GM21825 (cell line): ENCODE results near the gene PLXNA4.

Experiments used
- ATAC-seq: cut with Tn5 transposase; IDR thresholded peaks from one replicate; pipeline ENCODE4 v1.9.1; 2021; ENCODE audit warnings: mild to moderate bottlenecking, moderate library complexity; ENCODE audit not compliant: unreplicated experiment

The PLXNA4 gene

DNA sequence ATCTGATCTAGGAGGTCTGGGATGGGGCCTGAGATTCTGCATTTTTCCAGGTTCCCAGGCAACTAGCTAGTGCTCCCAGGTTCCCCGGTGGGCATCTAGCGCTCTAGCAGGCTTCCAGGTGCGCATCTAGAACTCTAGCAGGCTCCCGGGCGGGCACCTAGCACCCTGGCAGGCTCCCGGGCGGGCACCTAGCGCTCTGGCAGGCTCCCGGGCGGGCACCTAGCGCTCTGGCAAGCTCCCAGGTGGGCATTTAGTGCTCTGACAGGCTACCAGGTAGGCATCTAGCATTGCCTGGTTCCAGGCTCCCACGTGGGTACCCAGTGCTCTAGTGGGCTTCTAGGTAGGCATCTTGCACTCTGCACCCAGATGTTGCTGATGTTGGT, 414.7 kb downstream of the PLXNA4 start:
- no peak for ATAC-seq

GRCh38 chr7:132160611-132161532, 415.4 kb downstream of the PLXNA4 start:
- ATAC-seq = no peak

DNA sequence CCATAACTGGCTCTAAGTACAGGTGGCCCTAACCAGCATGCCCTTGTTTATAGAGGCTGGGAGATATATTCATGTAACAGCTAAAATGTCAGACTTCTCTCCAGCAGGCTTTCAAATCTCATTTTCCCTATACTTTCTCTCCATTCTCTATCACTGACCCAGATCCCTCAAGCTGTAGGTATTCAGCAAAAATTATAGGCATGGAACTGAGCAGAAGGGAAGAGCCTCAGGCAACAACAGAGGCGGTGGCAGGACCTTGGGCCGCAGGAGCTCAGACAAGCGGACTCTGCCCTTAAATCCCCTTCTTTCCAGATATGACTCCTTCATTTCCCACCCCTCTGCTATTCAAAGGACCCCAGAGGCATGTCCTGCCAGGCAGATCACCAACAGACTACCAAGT, 417.4 kb downstream of the PLXNA4 start:
- no peak for ATAC-seq

DNA sequence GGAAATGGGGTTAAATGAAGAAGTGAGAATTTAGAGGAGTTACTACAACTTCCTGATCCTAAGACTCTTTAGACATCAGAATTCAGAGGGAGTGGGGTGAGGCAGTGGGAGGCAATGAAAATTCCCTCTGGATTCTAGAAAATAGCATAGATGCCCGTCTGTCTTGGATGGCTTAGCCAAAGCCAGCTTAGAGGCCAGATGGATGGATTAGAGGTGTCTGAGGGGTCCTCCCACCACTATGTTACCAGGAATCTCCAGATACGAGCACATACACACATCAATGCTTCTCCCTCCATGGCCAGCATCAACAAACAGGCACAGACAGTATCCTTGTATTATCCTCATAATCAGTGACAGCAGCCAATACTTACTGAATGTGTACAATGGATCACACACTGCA, 418.1 kb downstream of the PLXNA4 start:
- ATAC-seq = no peak

- no peak for ATAC-seq
Observed at GRCh38 chr7:132155715-132156114, 420.6 kb downstream of the PLXNA4 start.

DNA sequence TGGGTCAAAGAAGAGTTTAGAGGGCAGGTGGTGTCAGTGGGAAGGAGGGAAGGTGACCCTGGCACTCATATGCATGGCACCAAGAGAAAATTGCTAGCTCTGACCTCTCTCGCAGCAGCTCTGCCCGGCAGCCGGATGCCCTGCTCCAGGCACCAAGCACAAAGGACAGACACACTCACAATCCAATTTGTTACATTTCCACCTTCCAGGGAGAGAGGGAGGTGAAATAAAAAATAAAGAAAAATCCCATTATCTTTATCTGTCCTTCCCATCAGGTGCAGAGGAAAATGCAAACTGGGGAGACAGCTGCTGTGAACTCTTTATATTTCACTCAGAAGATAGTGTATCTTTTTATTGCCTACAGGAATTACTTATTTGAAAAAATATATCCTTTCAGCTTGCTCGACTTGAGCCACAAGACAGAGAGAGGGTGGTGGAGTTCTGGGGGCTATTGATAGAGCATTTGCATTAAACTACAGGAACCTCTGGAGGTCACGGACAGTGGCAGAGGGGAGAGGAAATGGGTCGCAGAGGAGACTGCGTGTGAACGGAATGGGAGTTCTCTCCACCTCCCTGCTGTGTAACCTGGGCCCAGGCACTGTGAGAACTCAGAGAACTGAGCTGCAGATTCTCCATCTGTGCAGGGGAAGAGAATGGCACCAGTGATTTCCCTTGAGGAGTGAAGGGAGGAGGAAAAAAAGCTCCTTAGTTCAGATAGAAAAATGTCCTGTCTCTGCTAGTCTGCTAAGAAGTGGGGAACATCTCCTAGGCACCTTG, 421.4 kb downstream of the PLXNA4 start:
- no peak for ATAC-seq

GRCh38 chr7:132154248-132154647, 422.0 kb downstream of the PLXNA4 start:
- ATAC-seq = no peak

GRCh38 chr7:132152131-132152889, 424.0 kb downstream of the PLXNA4 start:
- ATAC-seq = no peak

GRCh38 chr7:132150711-132151110, 425.6 kb downstream of the PLXNA4 start:
- no peak for ATAC-seq

GRCh38 chr7:132149436-132150304, 426.6 kb downstream of the PLXNA4 start:
- no peak for ATAC-seq

GRCh38 chr7:132148876-132149275, 427.4 kb downstream of the PLXNA4 start:
- ATAC-seq = no peak

- no peak for ATAC-seq
Observed at GRCh38 chr7:132145466-132145865, 430.8 kb downstream of the PLXNA4 start.

DNA sequence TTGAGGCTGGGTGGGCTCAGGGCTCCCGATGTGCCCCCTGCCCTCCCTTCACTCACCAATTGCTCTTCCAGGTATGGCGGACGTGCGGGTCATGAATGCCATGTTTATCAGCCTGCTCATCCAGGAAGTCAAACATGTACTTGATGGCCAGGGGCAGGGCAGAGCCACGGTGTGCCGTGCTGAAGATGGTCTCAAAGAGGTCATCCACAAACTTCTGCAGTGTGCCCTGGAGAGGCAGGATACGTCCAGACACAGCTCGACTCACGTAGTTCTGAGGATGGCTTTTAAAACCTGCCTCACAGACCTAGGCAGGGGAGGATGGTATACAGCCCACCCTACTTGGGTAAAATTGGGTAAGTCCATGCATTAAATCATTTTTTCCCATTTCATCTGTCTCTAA, 431.2 kb downstream of the PLXNA4 start:
- no peak for ATAC-seq

GRCh38 chr7:132142006-132142405, 434.3 kb downstream of the PLXNA4 start:
- no peak for ATAC-seq

- ATAC-seq = no peak
Observed at GRCh38 chr7:132141109-132141508, 435.2 kb downstream of the PLXNA4 start.

GRCh38 chr7:132140341-132140740, 435.9 kb downstream of the PLXNA4 start:
- no peak for ATAC-seq

DNA sequence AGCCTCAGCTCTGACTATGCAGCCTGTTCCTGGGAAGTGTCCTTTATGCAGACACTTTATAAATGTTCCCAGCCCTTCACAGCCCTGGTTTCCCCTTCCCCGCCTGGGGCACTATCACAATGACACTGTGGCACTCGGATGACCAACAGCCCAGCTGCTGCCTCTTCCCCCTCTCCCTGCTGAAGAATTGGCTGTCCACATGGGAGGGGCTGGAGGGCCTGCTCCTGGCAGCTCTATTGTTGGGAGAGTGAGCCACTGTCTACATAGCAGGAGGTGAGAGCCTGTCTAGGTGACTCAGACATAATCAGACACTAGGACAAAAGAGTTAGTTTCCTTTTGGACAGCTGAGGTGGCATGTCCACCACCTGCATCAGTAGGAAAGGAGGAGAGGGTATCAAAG, 437.5 kb downstream of the PLXNA4 start:
- no peak for ATAC-seq

DNA sequence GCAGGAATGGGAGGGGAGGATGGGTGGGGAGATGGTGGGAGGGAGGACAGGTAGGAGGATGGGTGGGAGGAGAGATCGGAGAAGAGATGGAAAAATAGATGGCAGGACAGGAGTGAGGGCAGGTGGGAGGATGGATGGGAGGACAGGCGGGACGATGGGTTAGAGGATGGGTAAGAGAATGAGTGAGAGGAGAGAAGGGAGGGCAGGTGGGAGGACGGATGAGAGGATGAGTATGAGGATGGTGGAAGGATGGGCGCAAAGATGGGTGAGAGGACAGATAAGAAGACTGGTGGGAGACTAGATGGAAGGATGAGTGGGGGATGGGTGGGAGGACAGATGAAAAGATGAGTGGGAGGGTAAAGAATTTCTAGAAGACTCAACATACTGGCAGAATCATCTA, 438.6 kb downstream of the PLXNA4 start:
- ATAC-seq = no peak

DNA sequence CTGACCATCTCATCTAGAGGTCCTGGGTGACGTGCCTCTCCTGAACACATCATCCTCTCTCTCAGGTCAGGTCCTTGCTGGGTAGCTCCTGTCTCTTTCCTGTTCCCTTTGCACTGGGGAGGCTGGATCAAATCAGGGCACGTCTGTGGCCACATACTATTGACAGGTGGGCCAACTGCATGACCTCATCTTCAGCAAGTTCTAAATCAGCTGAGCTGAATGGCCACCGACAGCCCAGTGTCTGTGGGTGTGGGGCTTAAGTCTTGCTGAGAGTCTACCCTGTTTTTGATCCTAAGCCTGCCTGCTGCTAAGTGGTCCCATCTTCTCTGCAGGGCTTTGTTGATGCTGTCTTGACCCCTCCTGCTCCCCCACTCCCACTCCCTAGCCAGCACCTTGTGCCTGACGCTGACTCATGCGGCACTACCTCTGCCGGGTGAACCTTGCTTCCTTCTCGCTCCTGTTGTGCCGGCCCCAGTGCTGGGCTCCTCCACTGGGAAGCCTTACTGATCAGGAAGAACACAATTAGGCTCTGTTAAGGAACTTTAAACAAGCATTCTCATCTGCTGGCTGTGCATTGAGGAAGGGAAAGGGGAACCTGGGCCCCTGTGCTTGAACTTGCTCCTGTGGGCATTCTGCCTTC, 440.4 kb downstream of the PLXNA4 start:
- no peak for ATAC-seq
